ENCODE measurements around the gene RCAN2.

The RCAN2 gene

GRCh38 chr6:46246727-46247126, 244.5 kb downstream of the RCAN2 start:
- no peak for DNase-seq

- DNase-seq = no peak
Measured at GRCh38 chr6:46246081-46246480, 245.2 kb downstream of the RCAN2 start.

- DNase-seq = no peak
Measured at GRCh38 chr6:46244670-46245069, 246.6 kb downstream of the RCAN2 start.

- no peak for DNase-seq
Measured at GRCh38 chr6:46243754-46244153, 247.5 kb downstream of the RCAN2 start.

GRCh38 chr6:46242921-46243320, 248.3 kb downstream of the RCAN2 start:
- no peak for DNase-seq

GRCh38 chr6:46240866-46241565, 250.2 kb downstream of the RCAN2 start:
- DNase-seq = no peak

GRCh38 chr6:46236752-46237151, 254.5 kb downstream of the RCAN2 start:
- no peak for DNase-seq

GRCh38 chr6:46235242-46235641, 256.0 kb downstream of the RCAN2 start:
- DNase-seq = no peak

GRCh38 chr6:46234700-46235099, 256.5 kb downstream of the RCAN2 start:
- DNase-seq = no peak

- DNase-seq = no peak
Measured at GRCh38 chr6:46234156-46234556, 257.1 kb downstream of the RCAN2 start.

- no peak for DNase-seq
Measured at GRCh38 chr6:46233129-46233528, 258.1 kb downstream of the RCAN2 start.

- no peak for DNase-seq
Measured at GRCh38 chr6:46222286-46222685, 269.0 kb downstream of the RCAN2 start.

GRCh38 chr6:46221222-46221793, 269.9 kb downstream of the RCAN2 start:
- no peak for DNase-seq

GRCh38 chr6:46220352-46221221, 270.7 kb downstream of the RCAN2 start:
- DNase-seq = no peak

- DNase-seq = no peak
Measured at GRCh38 chr6:46219661-46220060, 271.6 kb downstream of the RCAN2 start.

GRCh38 chr6:46218457-46218856, 272.8 kb downstream of the RCAN2 start:
- no peak for DNase-seq

- DNase-seq = no peak
Measured at GRCh38 chr6:46217671-46218131, 273.5 kb downstream of the RCAN2 start.

GRCh38 chr6:46216879-46217278, 274.4 kb downstream of the RCAN2 start:
- no peak for DNase-seq

- no peak for DNase-seq
Measured at GRCh38 chr6:46215777-46216176, 275.5 kb downstream of the RCAN2 start.

- DNase-seq = no peak
Measured at GRCh38 chr6:46215213-46215612, 276.0 kb downstream of the RCAN2 start.

- no peak for DNase-seq
Measured at GRCh38 chr6:46211917-46212316, 279.3 kb downstream of the RCAN2 start.

- DNase-seq = no peak
Measured at GRCh38 chr6:46210294-46210693, 281.0 kb downstream of the RCAN2 start.

GRCh38 chr6:46208303-46208702, 282.9 kb downstream of the RCAN2 start:
- DNase-seq = no peak

- no peak for DNase-seq
Measured at GRCh38 chr6:46207174-46207573, 284.1 kb downstream of the RCAN2 start.

All from right forelimb (tissue), 1 donor.